ENCODE results near the gene MRM2.

The MRM2 gene

DNA sequence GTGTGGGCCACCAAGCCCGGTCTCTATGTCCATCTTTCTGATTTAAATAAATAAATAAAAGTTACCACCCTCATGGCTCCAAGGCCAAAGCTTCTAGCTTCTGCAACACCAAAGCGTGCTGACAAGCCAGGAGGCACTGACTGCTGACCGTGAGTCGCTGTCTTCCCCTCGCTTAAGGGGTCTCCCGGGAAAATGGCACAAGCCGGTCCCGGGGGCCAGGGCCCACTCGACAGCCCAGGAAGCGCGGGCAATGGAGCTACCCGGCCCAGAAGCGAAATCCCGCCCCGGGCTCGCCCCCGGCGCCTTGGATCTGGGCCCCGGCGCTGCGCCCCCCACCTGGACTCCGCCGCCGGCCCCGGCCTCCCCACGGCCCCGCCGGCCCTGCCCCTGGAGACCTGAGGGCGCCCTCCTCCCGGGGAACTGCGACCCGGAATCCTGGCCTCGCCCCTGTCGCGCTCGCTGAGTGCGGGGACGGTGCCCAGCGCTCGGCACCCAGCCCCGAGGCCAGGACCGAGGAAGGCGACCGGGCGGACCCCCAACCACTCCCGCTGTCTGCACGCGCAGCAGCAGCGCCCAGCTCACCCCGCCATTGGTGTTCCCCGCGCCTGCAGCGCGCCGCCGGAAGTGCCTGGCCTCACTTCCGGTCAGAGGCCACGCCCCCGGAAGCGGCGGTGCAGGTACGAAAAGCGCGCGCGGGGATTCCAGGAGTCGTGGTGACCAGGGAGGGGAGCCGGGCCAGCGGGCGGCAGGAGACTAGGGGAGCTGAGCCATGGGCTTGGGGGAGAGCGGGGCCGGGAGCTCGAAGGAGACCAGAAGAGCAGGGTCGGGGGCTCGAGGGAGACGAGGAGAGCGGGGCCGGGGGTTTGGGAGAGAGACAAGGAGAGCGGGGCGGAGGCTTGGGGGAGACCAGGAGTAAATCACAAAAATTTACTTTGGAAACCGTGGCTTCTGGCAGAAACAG is at the start of gene MRM2, which contains the start of gene NUDT1:
Gene MRM2 (minus strand): TSS at position 626 of the 961 bp plus-strand sequence. CDS start 36 bp downstream, at position 590.
Gene NUDT1 (plus strand): TSS at position 647 of the 961 bp plus-strand sequence. CDS start 2,349 bp downstream, outside the sequence.
- TF ChIP-seq, protein P1, sequence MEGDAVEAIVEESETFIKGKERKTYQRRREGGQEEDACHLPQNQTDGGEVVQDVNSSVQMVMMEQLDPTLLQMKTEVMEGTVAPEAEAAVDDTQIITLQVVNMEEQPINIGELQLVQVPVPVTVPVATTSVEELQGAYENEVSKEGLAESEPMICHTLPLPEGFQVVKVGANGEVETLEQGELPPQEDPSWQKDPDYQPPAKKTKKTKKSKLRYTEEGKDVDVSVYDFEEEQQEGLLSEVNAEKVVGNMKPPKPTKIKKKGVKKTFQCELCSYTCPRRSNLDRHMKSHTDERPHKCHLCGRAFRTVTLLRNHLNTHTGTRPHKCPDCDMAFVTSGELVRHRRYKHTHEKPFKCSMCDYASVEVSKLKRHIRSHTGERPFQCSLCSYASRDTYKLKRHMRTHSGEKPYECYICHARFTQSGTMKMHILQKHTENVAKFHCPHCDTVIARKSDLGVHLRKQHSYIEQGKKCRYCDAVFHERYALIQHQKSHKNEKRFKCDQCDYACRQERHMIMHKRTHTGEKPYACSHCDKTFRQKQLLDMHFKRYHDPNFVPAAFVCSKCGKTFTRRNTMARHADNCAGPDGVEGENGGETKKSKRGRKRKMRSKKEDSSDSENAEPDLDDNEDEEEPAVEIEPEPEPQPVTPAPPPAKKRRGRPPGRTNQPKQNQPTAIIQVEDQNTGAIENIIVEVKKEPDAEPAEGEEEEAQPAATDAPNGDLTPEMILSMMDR (IDR thresholded peaks at IDR 0.05; ENCODE audit: low read depth, low read length): no peak
- H3K4me3 ChIP-seq (replicated peaks in 1 of 2; ENCODE audit: low read depth in 2 of 2, low read length in 2 of 2): peak within 1 kb of the TSS; percentile 93 to 94
- peak; percentile 67 to 73 for DNase-seq (ENCODE audit: low read depth in 2 of 2)

DNA sequence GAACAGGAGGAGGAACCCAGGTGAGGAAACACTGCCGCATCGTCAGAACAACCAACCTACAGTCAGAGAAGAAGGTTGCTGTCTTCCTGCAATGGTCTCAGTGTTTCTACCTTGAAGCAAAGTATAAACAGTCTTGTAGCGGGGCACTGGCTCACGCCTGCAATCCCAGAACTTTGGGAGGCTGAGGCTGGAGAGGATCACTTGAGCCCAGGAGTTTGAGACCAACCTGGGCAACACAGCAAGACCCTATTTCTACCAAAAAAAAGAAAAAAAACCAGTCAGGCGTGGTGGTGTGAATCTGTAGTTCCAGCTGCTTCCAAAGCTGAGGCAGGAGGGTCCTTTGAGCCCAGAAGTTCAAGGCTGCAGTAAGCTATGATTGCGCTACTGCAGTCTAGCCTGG is 48.9 kb upstream of the MRM2 start:
- DNase-seq (ENCODE audit: low read depth in 2 of 2): no peak
- no peak overlapping the region for H3K4me3 ChIP-seq (replicated peaks in 1 of 2; ENCODE audit: low read depth in 2 of 2, low read length in 2 of 2)

DNA sequence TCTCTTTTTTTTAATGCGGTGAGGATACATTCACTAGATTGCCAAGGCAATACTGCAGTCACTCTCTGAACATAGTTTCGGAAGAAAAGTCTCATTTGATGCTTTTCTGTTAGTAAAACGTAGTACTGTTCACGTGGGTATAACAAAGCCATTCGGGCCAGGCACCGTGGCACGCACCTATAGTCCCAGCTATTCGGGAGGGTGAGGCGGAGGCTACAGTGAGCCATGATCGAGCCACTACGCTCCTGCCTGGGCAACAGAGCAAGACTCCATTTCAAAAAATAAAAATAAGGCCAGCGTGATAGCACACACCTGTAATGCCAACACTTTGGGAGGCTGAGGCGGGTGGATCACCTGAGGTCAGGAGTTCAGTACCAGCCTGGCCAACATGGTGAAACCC is 47.6 kb upstream of the MRM2 start:
- no peak for DNase-seq (ENCODE audit: low read depth in 2 of 2)
- H3K4me3 ChIP-seq (replicated peaks in 1 of 2; ENCODE audit: low read depth in 2 of 2, low read length in 2 of 2): no peak overlapping the region
- TF ChIP-seq, protein P1 (IDR thresholded peaks at IDR 0.05; ENCODE audit: low read depth, low read length): no peak

More for the DNA sequence above, 48.9 kb upstream of the MRM2 start:
- TF ChIP-seq, protein P1 (IDR thresholded peaks at IDR 0.05; ENCODE audit: low read depth, low read length): no peak

DNA sequence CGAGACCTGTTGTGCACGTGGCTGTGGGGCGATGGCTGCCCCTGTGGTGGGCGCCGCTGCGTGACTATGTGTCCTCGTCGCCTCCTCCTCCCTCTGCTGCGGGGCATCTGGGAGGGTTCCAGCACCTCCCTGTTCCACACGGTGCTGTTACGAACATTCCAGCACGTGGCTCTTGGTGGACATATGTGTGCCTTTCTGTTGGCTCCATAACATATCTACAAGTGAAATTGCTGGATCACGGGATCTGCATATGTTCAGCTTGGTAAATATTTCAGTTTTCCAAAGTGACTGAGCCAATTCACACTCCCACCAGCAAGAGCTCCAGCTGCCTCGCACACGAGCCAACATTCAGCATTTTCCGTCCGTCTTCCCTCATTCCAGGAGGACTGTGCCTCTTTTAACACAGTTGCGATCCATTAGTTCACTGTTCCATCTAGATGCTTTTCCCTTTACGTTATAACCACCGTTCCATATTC is 47.1 kb upstream of the MRM2 start:
- TF ChIP-seq, protein P1 (IDR thresholded peaks at IDR 0.05; ENCODE audit: low read depth, low read length): no peak
- no peak overlapping the region for H3K4me3 ChIP-seq (replicated peaks in 1 of 2; ENCODE audit: low read depth in 2 of 2, low read length in 2 of 2)
- no peak for DNase-seq (ENCODE audit: low read depth in 2 of 2)

DNA sequence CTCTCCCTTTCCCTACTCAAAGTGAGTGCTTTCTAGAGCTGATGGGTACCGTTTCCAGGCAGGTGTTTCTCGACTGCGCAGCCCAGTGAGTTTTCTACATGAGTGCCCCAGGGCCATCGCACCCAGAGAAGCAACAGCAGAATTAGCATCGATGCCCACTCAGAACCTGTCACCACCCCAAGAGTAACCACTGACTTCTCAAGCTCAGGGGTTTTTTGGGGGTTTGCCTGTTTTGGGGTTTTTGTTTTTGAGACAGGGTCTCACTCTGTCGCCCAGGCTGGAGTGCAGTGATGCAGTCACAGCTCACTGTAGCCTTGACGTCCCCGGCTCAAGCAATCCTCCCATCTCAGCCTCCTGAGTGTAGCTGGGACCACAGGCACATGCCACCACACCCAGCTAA is 46.5 kb upstream of the MRM2 start:
- no peak overlapping the region for H3K4me3 ChIP-seq (replicated peaks in 1 of 2; ENCODE audit: low read depth in 2 of 2, low read length in 2 of 2)
- TF ChIP-seq, protein P1 (IDR thresholded peaks at IDR 0.05; ENCODE audit: low read depth, low read length): no peak

DNA sequence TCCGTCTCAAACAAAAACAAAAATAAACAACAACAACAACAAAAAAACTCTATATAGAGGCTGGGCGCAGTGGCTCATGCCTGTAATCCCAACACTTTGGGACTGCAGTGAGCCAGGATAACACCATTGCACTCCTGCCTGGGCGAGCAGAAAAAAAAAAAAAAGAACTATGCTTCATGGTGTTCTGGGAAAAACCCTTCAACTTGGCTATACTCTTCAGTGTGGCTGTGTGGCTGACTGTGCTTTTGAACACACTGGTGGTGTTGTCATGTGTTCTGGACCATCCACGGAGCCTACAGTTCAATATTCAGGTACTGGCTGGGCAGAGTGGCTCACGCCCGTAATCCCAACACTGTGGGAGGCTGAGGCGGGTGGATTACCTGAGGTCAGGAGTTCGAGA is 45.7 kb upstream of the MRM2 start:
- TF ChIP-seq, protein P1 (IDR thresholded peaks at IDR 0.05; ENCODE audit: low read depth, low read length): no peak
- no peak overlapping the region for H3K4me3 ChIP-seq (replicated peaks in 1 of 2; ENCODE audit: low read depth in 2 of 2, low read length in 2 of 2)
- DNase-seq (ENCODE audit: low read depth in 2 of 2): no peak

More for the DNA sequence above, 46.5 kb upstream of the MRM2 start:
- no peak for DNase-seq (ENCODE audit: low read depth in 2 of 2)

Data from cardiac fibroblast (primary cell).